HG03045 (cell line): ENCODE data around the gene WDR59.

Experiments
- ATAC-seq: cut with Tn5 transposase; IDR thresholded peaks from one replicate; pipeline ENCODE4 v1.9.1; 2021; ENCODE audit warnings: mild to moderate bottlenecking, moderate library complexity; ENCODE audit not compliant: unreplicated experiment

The WDR59 gene

GRCh38 chr16:74984194-74984528 lies 762 bp downstream of the WDR59 start:
- ATAC-seq, result no peak

GRCh38 chr16:74982256-74982655 lies 2.7 kb downstream of the WDR59 start:
- ATAC-seq, result no peak

DNA sequence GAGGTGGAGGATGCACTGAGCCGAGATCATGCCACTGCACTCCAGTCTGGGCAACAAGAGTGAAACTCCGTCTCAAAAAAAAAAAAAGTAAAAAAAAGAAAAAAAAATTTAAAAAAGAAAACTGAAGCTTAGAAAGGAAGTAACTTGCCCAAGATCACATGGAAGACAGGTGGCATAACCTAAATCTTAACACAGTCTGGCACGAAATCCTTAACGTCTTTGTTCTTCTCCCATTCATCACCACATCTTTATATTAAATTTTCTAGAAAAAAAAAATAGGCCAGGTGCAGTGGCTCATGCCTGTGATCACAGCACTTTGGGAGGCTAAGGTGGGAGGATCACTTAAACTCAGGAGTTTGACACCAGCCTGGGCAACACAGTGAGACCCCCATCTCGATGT lies 9.3 kb downstream of the WDR59 start:
- no peak for ATAC-seq

DNA sequence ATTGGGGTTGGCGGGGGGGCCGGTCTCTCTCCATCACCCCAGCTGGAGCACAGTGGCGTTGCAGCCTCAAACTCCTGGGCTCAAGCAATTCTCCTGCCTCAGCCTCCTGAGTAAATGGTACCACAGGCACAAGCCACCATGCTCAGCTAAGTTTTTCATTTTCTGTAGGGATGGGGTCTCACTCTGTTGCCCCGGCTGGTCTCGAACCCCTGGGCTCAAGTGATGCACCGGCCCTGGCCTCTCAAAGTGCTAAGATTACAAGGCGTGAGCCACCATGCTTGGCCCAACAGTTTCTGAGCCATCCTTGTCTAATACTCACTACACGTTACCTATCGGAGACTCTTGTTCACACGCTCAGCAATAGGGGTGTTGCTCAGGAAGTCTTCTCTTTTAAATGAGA lies 11.6 kb downstream of the WDR59 start:
- ATAC-seq, result no peak

GRCh38 chr16:74954763-74955162 lies 30.2 kb downstream of the WDR59 start:
- no peak for ATAC-seq

GRCh38 chr16:74951681-74952080 lies 33.2 kb downstream of the WDR59 start:
- no peak for ATAC-seq

DNA sequence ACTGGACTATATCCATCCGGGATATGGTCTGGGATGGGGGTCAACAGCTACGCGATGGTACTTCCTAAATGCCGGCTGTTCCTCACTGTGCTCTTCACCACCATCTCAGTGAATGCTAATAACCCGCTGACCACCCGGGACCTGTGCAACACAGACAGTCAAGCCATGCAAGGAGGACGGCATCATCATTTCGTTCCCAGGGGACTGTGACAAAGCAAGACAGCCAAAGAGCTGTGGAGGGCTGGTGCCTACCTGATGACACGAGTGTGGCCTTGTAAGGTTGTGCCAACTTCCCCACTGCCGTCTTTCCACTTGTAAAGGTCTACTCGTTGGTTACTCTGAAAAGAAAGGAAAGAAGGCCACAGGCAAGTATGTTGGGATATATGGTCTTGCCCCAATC lies 33.7 kb downstream of the WDR59 start:
- no peak for ATAC-seq

DNA sequence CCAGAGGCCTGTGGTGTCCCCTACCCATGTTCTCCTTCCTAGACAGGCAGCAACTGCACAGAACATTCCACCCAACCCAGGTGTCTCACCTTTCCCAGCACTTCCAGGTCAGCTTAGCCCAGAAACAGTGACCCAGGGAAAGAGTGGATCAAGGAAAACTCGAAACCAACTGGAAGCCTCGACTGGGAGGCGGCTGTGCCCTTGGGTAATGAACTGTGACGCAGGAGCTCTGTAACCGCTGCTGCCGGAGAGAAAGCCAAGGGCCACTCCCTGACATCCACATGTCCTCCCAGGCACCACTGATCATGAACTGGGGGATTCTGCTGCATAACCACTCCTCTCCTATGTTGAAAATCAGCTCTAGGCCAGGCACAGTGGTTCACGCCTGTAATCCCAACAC lies 34.4 kb downstream of the WDR59 start:
- no peak for ATAC-seq

GRCh38 chr16:74949309-74949708 lies 35.6 kb downstream of the WDR59 start:
- ATAC-seq, result no peak

DNA sequence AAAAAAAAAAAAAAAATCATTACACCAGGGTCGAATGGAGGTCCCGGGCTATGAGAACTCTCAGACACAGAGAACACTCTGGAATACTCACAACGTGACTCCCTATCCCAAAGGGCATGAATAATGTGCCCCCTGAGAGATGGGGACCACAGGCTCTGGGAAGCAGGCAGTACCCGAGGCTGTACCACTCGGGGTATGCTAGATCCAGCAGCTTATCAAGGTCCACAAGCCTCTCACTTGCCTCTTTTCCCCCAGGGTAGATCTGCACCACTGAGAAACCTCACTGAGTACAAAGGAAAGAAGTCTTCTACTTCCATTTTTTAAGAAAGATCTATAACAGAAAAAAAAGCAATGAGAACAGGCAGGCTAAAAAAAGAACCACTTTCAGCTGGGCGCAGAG lies 40.5 kb downstream of the WDR59 start:
- no peak for ATAC-seq

- ATAC-seq, result no peak
These were observed 41.7 kb downstream of the WDR59 start for GRCh38 chr16:74942977-74943918.

DNA sequence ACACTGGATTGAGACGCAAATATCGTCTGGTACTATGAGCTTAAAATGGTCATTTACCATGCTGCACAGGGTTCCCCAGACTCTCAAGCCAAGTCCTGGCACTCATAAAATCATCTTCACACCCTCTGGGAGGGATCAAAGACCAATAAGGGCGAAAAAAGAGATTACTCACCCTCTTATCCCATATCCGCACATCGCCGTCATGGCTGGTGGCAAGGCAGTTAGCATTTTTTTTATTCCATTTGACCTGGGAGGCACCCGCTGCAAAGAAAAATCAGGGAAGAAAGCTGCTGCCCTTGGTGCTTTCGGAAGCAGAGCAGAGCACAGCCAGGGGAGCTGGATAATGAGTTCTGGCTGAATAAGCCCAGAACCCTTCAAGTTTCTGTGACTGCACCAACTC lies 42.4 kb downstream of the WDR59 start:
- ATAC-seq, result no peak

DNA sequence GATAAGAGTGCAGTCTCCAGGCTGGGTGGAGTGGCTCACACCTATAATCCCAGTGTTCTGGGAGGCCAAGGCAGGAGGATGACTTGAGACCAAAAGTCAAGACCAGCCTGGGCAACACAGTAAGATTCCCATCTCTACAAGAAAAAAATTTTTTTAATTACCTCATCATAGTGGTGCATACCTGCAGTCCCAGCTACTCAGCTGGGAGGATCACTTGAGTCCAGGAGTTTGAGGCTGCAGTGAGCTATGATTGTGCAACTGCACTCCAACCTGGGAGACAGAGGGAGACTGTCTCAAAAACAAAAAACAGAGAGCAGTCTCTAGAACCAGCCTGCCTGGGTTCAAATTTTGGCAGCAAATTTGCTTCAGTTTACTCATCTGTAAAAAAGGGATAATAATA lies 45.2 kb downstream of the WDR59 start:
- no peak for ATAC-seq

GRCh38 chr16:74936902-74937560 lies 47.9 kb downstream of the WDR59 start:
- peak; percentile 88 for ATAC-seq

DNA sequence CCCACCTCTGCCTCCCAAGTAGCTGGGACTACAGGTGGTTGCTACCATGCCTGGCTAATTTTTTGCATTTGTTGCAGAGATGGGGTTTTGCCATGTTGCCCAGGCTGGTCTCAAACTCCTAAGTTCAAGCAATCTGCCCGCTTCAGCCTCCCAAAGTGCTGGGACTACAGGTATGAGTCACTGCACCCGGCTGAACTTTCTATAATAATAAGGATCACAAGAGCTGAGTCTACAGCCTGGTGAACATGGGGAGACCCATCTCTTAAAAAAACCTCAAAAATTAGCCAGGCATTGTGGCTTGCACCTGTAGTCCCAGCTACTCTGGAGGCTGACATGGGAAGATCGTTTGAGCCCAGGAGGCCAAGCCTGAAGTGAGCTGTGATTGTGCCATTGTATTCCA lies 53.5 kb downstream of the WDR59 start:
- no peak for ATAC-seq

- ATAC-seq, result no peak
These were observed 55.3 kb downstream of the WDR59 start for GRCh38 chr16:74929636-74930035.

GRCh38 chr16:74926805-74927204 lies 58.1 kb downstream of the WDR59 start:
- ATAC-seq, result no peak

DNA sequence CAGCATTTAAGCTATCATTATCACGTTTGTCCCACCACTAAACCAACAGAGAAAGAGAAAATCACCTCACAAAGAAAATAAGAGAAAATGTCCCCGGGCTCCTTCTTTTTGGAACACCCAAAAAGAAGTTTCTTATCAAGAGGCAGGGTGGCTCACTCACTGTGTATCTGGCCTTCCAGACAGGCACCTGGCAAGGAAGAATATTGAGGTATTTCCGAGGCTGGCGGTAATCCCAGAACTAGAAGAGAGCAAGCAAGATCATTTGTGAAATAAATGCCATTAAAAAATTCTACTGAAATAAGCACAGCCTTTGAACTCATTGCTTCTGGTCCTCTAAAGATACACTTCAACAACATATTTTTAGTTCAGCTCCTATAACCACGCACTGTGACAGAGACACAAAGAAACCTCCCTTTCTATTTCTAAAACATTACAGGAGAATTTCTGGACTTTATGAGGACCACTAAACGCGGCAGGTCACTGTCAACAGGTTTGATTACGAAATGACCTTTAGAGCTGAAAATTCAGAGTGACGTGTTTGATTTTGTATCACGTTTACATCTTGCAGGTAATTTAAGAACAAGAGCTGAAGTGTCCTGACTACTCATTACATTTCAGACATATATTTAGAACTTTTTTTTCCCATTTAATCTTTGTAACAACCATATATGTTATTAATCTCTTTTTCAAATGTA lies 61.0 kb downstream of the WDR59 start:
- ATAC-seq, result no peak

GRCh38 chr16:74922150-74923138 lies 62.5 kb downstream of the WDR59 start:
- ATAC-seq, result no peak

GRCh38 chr16:74921051-74921450 lies 63.9 kb downstream of the WDR59 start:
- ATAC-seq, result no peak

GRCh38 chr16:74909665-74910064 lies 75.3 kb downstream of the WDR59 start:
- ATAC-seq, result no peak
